ENCODE results near the gene MAMDC2. TPM values are rescaled to one million over a fixed set of nuclear protein-coding genes. Genes with fewer than 3 reads are reported as not detected.

MAMDC2 gene
- total RNA-seq (2022; extraction: Qiagen RNA extraction): 0.20 to 0.35 TPM (median 0.31 TPM) in 5 replicates

GRCh38 chr9:70043689-70044489, at the start of gene MAMDC2:
Gene MAMDC2 (plus strand): TSS chr9:70043848. CDS start chr9:70044198, 350 bp downstream.

GRCh38 chr9:70258692-70259511, 215.3 kb downstream of the MAMDC2 start, which contains the start of gene SMC5:
Gene SMC5 (plus strand): TSS chr9:70258978. CDS start chr9:70259079, 101 bp downstream.

Other genes starting within 250 kb of the MAMDC2 start
- 0.26 TPM in 1 of 5 replicates, not detected in the others for gene CFAP95, start 223.0 kb upstream of the MAMDC2 start, total RNA-seq (2022; extraction: Qiagen RNA extraction)
- gene SMC5, start 215.1 kb downstream of the MAMDC2 start, total RNA-seq (2022; extraction: Qiagen RNA extraction): 11.5 to 16.7 TPM (median 15.3 TPM) in 5 replicates